SK-N-SH (cell line): ENCODE results near the gene ZMAT5. TPM values are rescaled to one million over a fixed set of nuclear protein-coding genes. Genes with fewer than 3 reads are reported as not detected.

Source experiments
- CTCF ChIA-PET: fragments of 300-600, 350-600 bp; formaldehyde crosslinking; extraction: SDS; loops from one replicate; lab custom pipeline; 2021; lab: Yijun Ruan, JAX
- POLR2A ChIA-PET: fragments of 350-600 bp; sonication (Branson Sonifier 250); formaldehyde crosslinking; extraction: SDS; loops from one replicate; lab custom pipeline; 2020; ENCODE audit warnings: antibody characterized with exemption, inconsistent platforms; lab: Yijun Ruan, JAX
- DNase-seq: peaks from one replicate; pipeline ENCODE4 v3.0.0; 2012
- H2AFZ ChIP-seq: fragments of 200-600 bp; sonication (generic); 2 replicates; pipeline ENCODE4 v1.8.1; 2016; ENCODE audit warnings: antibody characterized with exemption, mild to moderate bottlenecking, low read depth
- H3F3A ChIP-seq: fragments of 200-600 bp; sonication (generic); replicated peaks from 2 replicates; pipeline ENCODE3; 2016; ENCODE audit warnings: antibody characterized with exemption, mild to moderate bottlenecking; ENCODE audit not compliant: insufficient read depth
- H3K27ac ChIP-seq, 2 experiments: fragments of 200-500 bp in 1 of 2; fragments of 200-600 bp in 1 of 2; sonication (Bioruptor generic) in 1 of 2; sonication (generic), shearing (Covaris generic) in 1 of 2; 2 replicates each; pipeline versions ENCODE4 v1.5.1 to v1.6.1; 2014 to 2016; ENCODE audit warnings: low read depth in 2 of 2, inconsistent platforms in 1 of 2, low read length in 1 of 2, mild to moderate bottlenecking in 1 of 2, mixed read lengths in 1 of 2
- H3K27me3 ChIP-seq: fragments of 200-600 bp; sonication (generic), shearing (Covaris generic); 2 replicates; pipeline ENCODE4 v1.6.1; 2016; ENCODE audit warnings: mixed run types; ENCODE audit not compliant: insufficient read depth
- H3K36me3 ChIP-seq, 2 experiments: fragments of 200-500 bp in 1 of 2; fragments of 200-600 bp in 1 of 2; sonication (Bioruptor generic) in 1 of 2; sonication (generic) in 1 of 2; replicated peaks in 1 of 2; 2 replicates each; pipeline versions ENCODE3 to v1.5.1; 2014 to 2016; ENCODE audit warnings: low read length in 1 of 2, mild to moderate bottlenecking in 1 of 2; ENCODE audit not compliant: insufficient read depth in 2 of 2, control insufficient read depth in 1 of 2
- H3K4me1 ChIP-seq, 2 experiments: fragments of 200-500 bp in 1 of 2; fragments of 200-600 bp in 1 of 2; sonication (Bioruptor generic) in 1 of 2; sonication (generic), shearing (Covaris generic) in 1 of 2; 2 replicates each; pipeline versions ENCODE4 v1.5.1 to v1.6.1; 2014 to 2016; ENCODE audit warnings: low read depth in 1 of 2, low read length in 1 of 2, mixed run types in 1 of 2; ENCODE audit not compliant: insufficient read depth in 2 of 2, control insufficient read depth in 1 of 2
- H3K4me2 ChIP-seq: fragments of 200-600 bp; sonication (generic), shearing (Covaris generic); 2 replicates; pipeline ENCODE4 v1.6.1; 2017; ENCODE audit warnings: mixed run types
- H3K4me3 ChIP-seq, 2 experiments: fragments of 200-500 bp in 1 of 2; fragments of 200-600 bp in 1 of 2; sonication (Bioruptor generic) in 1 of 2; sonication (generic), shearing (Covaris generic) in 1 of 2; 2 replicates each; pipeline versions ENCODE4 v1.5.1 to v1.8.1; 2014 to 2016; ENCODE audit warnings: low read depth in 2 of 2, inconsistent platforms in 1 of 2, low read length in 1 of 2, mild to moderate bottlenecking in 1 of 2, mixed read lengths in 1 of 2, moderate library complexity in 1 of 2
- H3K79me2 ChIP-seq: fragments of 200-600 bp; sonication (generic); 2 replicates; pipeline ENCODE4 v1.8.1; 2017; ENCODE audit warnings: mild to moderate bottlenecking; ENCODE audit not compliant: insufficient read depth
- H3K9ac ChIP-seq: fragments of 200-600 bp; sonication (generic); 2 replicates; pipeline ENCODE4 v1.6.1; 2017; ENCODE audit warnings: mixed run types
- H3K9me2 ChIP-seq: fragments of 200-600 bp; sonication (generic); 2 replicates; pipeline ENCODE4 v1.6.1; 2017; ENCODE audit warnings: mixed run types
- H3K9me3 ChIP-seq: fragments of 200-600 bp; sonication (generic); 2 replicates; pipeline ENCODE4 v1.6.1; 2017; ENCODE audit warnings: mixed run types, mild to moderate bottlenecking, moderate library complexity
- H4K20me1 ChIP-seq: fragments of 200-600 bp; sonication (generic); 2 replicates; pipeline ENCODE4 v1.6.1; 2017; ENCODE audit warnings: mild to moderate bottlenecking, mixed run types; ENCODE audit not compliant: insufficient read depth
- CHD2 ChIP-seq: fragments of 150-350 bp; IDR thresholded peaks from 2 replicates; pipeline ENCODE4 v1.6.1; 2018; ENCODE audit warnings: low read length; ENCODE audit not compliant: partially characterized antibody
- EP300 ChIP-seq, 2 experiments: IDR thresholded peaks; 2 replicates each; pipeline versions ENCODE4 v1.4.0 to v1.6.1; 2012; ENCODE audit warnings: borderline replicate concordance in 1 of 2, low read depth in 1 of 2, low read length in 1 of 2
- FOSL2 ChIP-seq: IDR thresholded peaks from 2 replicates; pipeline ENCODE4 v1.4.0; 2012; ENCODE audit warnings: low read depth, mild to moderate bottlenecking, moderate library complexity, borderline replicate concordance
- FOXJ3 ChIP-seq: sonication (generic); formaldehyde crosslinking; IDR thresholded peaks from 2 replicates; pipeline ENCODE4 v1.5.1; 2020; ENCODE audit warnings: mild to moderate bottlenecking, missing genetic modification reagents
- GABPA ChIP-seq: IDR thresholded peaks from 2 replicates; pipeline ENCODE4 v1.4.0; 2012; ENCODE audit warnings: low read depth, mild to moderate bottlenecking
- JUND ChIP-seq: IDR thresholded peaks from 2 replicates; pipeline ENCODE4 v1.4.0; 2012
- MAX ChIP-seq: IDR thresholded peaks from 2 replicates; pipeline ENCODE4 v1.4.0; 2012; ENCODE audit warnings: low read depth
- MEF2A ChIP-seq: IDR thresholded peaks from 2 replicates; pipeline ENCODE4 v1.4.0; 2012; ENCODE audit warnings: low read depth, borderline replicate concordance
- MXI1 ChIP-seq: IDR thresholded peaks from 2 replicates; pipeline ENCODE4 v1.6.1; 2012; ENCODE audit warnings: mild to moderate bottlenecking, low read depth, low read length, improper control_type of control experiment
- NFIC ChIP-seq: IDR thresholded peaks from 2 replicates; pipeline ENCODE4 v1.4.0; 2012; ENCODE audit warnings: borderline replicate concordance
- NRF1 ChIP-seq: IDR thresholded peaks from 2 replicates; pipeline ENCODE4 v1.6.1; 2012; ENCODE audit warnings: low read depth, mild to moderate bottlenecking, low read length
- PBX3 ChIP-seq: IDR thresholded peaks from 2 replicates; pipeline ENCODE4; 2012
- POLR2AphosphoS5 ChIP-seq: IDR thresholded peaks from 2 replicates; pipeline ENCODE4 v1.6.1; 2012; ENCODE audit warnings: low read depth, low read length
- RFX5 ChIP-seq: IDR thresholded peaks from 2 replicates; pipeline ENCODE4 v1.6.1; 2012; ENCODE audit warnings: mild to moderate bottlenecking, improper control_type of control experiment, low read length
- SIN3A ChIP-seq: IDR thresholded peaks from 2 replicates; pipeline ENCODE4 v1.6.1; 2012; ENCODE audit warnings: low read depth, mild to moderate bottlenecking, low read length, moderate library complexity, borderline replicate concordance
- SMC3 ChIP-seq: IDR thresholded peaks from 2 replicates; pipeline ENCODE4 v1.6.1; 2012; ENCODE audit warnings: low read depth, low read length, improper control_type of control experiment
- TAF1 ChIP-seq: IDR thresholded peaks from 2 replicates; pipeline ENCODE4 v1.6.1; 2012; ENCODE audit warnings: low read depth, mild to moderate bottlenecking, low read length, moderate library complexity, borderline replicate concordance
- TCF12 ChIP-seq: IDR thresholded peaks from 2 replicates; pipeline ENCODE4 v1.4.0; 2012
- USF1 ChIP-seq: IDR thresholded peaks from 2 replicates; pipeline ENCODE4 v1.4.0; 2012; ENCODE audit warnings: low read depth, borderline replicate concordance
- YY1 ChIP-seq: IDR thresholded peaks from 2 replicates; pipeline ENCODE4 v1.4.0; 2012; ENCODE audit warnings: low read depth, mild to moderate bottlenecking
- WGBS: methylation state at CpG from one replicate; pipeline ENCODE4 v1.1.6; 2017; ENCODE audit warnings: low lambda C conversion rate; 5-methylcytosine and 5-hydroxymethylcytosine counted together
- polyA plus RNA-seq, 3 experiments: library from polyadenylated mRNA; depleted of rRNA; stranded (reverse); fragments of >200 nt; gene quantifications; 2 replicates each; pipeline ENCODE4 v1.2.3, GENCODE V29; 2012

Gene ZMAT5
- polyA plus RNA-seq, 1 of the 3 experiments (the other 2 are of a cell fraction): 35.0 TPM

DNA sequence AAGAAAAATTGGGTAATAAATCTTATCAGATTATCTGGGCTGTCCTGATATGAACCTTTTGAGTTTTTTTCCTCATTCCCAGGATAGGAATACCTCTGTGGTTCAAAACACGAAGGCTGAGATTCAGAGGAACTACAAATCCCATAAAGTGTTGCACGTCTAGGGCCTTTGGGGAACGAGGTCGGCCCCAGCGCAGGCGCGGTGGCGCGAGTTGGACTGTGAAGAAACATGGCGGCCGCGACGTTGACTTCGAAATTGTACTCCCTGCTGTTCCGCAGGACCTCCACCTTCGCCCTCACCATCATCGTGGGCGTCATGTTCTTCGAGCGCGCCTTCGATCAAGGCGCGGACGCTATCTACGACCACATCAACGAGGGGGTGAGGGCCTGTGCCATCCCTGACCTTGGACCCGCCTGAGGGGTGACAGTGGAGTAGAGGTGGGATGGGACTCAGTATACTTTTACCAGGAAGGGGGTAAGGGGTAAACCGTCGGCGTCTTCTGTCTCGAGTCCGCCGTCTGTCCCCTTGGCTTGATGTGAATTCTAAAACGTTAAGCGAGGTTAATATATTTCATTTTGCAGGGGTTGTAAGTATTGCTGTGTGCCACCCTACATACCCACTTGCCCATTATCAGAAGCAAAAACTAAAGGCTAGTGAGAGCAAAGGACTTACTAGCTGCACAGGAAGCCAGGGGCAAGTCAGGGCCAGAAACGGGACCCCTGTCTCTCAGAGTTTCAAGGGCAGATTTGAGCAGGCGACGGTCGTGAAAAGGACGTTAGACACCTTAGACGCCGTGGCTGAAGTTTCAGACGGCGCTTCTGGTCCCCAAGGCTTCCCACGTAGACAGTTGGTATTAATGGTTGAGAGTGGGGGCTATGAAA lies 604 bp upstream of the ZMAT5 start, which contains the start of gene UQCR10:
Gene UQCR10 (plus strand): TSS at position 199 of the 881 bp plus-strand sequence. CDS start 30 bp downstream, at position 229.
- 4% methylated on average over 40 of the region's 46 CpGs for WGBS
- H3K9me2 ChIP-seq: no peaks in the 10 kb centered on the region

DNA sequence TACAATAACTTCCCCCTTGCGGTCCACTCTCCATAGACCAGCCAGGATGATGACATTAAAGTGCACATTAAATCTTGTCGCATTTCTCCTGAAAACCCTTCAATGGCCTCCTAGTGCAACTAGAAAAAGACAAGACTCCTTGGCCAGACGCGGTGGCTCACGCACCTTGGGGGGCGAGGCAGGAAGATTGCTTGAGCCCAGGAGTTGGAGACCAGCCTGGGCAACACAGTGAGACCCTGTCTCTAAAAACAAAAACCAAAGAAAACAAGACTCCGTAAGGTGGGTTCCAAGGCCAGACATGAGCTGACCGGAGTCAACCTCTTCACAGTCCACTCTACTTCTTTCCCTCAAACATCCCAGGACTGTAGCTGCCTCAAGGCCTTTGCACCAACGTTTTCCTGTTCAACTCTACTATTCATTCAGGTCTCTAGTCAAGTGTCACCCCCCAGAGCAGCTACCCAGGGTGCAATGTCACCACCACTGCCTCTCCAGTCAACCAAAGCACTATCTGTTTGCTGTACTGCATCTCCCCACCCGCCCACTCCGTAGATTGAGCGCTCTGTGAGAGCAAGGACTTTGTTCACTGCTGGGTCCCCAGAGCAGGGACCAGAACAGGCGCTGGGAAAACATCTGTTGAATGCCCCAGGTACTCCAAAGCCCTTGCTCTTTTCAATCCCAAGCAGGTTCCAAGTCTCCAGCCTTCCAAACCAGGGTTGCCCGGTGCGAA lies 739 bp downstream of the ZMAT5 start:
- CTCF ChIA-PET: interaction anchor here (1.1 to 1.4 kb wide), 4 partner anchors 23 to 239 kb away, joined by 3 to 6 read pairs (median 4); no protein-coding TSS in a partner anchor
- DNase-seq: peak; percentile 39
- peaks cover 47% of the 10 kb centered on the region for H3K79me2 ChIP-seq
- TF ChIP-seq TAF1 (no peak), RFX5 (no peak), JUND (no peak), PBX3 (no peak), TCF12 (no peak), NFIC (no peak), FOSL2 (no peak), FOXJ3 (no peak), MXI1 (no peak), USF1 (no peak), POLR2AphosphoS5 (no peak), MEF2A (no peak), SIN3A (no peak)

More for the DNA sequence above, 604 bp upstream of the ZMAT5 start, which contains the start of gene UQCR10:
- Histone ChIP-seq H3K27me3 (no peaks in the 10 kb centered on the region), H3K4me1 (peaks cover 0 to 15% of the 10 kb centered on the region in 2 experiments; a peak in 2 of 4 replicates), H2AFZ (peak within 1 kb of the TSS; percentile 80), H3F3A (peaks cover 5% of the 10 kb centered on the region), H3K4me2 (peak within 1 kb of the TSS; percentile 92), H3K36me3 (peaks cover 10 to 25% of the 10 kb centered on the region in 2 experiments), H3K27ac (peak within 1 kb of the TSS; percentile 73 to 88), H3K79me2 (peaks cover 47% of the 10 kb centered on the region), H3K9ac (peak within 1 kb of the TSS; percentile 91), H3K4me3 (peak within 1 kb of the TSS; percentile 84 to 89), H3K9me3 (no peaks in the 10 kb centered on the region), H4K20me1 (no peaks in the 10 kb centered on the region)
- CTCF ChIA-PET: interaction anchor here (1.2 to 1.3 kb wide), 2 partner anchors 25 to 52 kb away, joined by 3 to 4 read pairs; no protein-coding TSS in a partner anchor
- TF ChIP-seq YY1: peak; percentile 95
- peak; percentile 92 for TF ChIP-seq NRF1
- TF ChIP-seq MAX: 0 out of 2 replicates have a peak, but pooled peaks have one; percentile 7
- peak; percentile 4 for TF ChIP-seq CHD2
- peak; percentile 91 for TF ChIP-seq TAF1
- no peak for TF ChIP-seq SMC3
- TF ChIP-seq GABPA: no peak
- TF ChIP-seq POLR2AphosphoS5: peak; percentile 82
- no peak for TF ChIP-seq MEF2A
- TF ChIP-seq USF1: no peak
- no peak for TF ChIP-seq EP300 (IDR thresholded peaks at IDR 0.05; ENCODE audit: borderline replicate concordance in 1 of 2, low read depth in 1 of 2, low read length in 1 of 2)
- DNase-seq: peak; percentile 90
- POLR2A ChIA-PET: interaction anchor here (0.7 to 1.2 kb wide), 5 partner anchors 14 to 78 kb away, joined by 3 to 4 read pairs (median 3); partner anchors contain the start of gene ASCC2

More for the DNA sequence above, 739 bp downstream of the ZMAT5 start:
- POLR2A ChIA-PET: interaction anchor here (0.6 to 1.2 kb wide), 5 partner anchors 16 to 191 kb away, joined by 3 to 4 read pairs (median 3); partner anchors contain the start of gene ASCC2
- Histone ChIP-seq H3K4me2 (peak overlapping the region; percentile 92), H2AFZ (peak overlapping the region; percentile 80), H3F3A (peaks cover 5% of the 10 kb centered on the region), H3K9ac (peak overlapping the region; percentile 91), H3K4me1 (peaks cover 0 to 15% of the 10 kb centered on the region in 2 experiments; a peak in 2 of 4 replicates), H3K4me3 (peak overlapping the region; percentile 84 to 89), H3K27me3 (no peaks in the 10 kb centered on the region), H3K27ac (peak overlapping the region; percentile 70 to 73; a peak in 3 of 4 replicates), H3K9me3 (no peaks in the 10 kb centered on the region), H3K9me2 (no peaks in the 10 kb centered on the region), H3K36me3 (peaks cover 10 to 22% of the 10 kb centered on the region in 2 experiments), H4K20me1 (no peaks in the 10 kb centered on the region)
- 71% methylated on average over 14 of the region's 15 CpGs for WGBS
